Measurements from ENCODE around the gene DIP2C. TPM values are rescaled to one million over a fixed set of nuclear protein-coding genes. Genes with fewer than 3 reads are reported as not detected.

The DIP2C gene
- total RNA-seq, 1 experiment from 2014 or later = 5.3 TPM

DNA sequence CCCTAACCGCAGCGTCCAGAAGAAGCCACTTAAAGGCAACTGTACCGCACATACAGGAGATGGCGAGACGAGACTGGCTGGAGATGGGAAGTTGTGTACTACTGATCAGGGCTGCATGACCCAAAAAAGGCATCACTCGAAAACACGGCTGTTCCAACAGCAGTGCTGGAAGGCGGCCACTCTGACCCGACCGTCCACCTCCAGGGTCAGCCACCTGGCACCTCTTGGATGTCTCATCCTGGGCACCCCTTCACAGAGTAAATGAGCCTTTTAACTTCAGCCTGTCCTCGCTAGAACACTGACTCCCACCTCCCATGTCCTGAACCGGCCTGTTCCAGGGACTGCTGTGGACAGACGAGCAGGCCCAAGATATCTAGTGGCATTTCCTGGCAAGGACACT is 180.7 kb downstream of the DIP2C start:
- no peak for DNase-seq (ENCODE audit: extremely low read depth, low read depth)

DNA sequence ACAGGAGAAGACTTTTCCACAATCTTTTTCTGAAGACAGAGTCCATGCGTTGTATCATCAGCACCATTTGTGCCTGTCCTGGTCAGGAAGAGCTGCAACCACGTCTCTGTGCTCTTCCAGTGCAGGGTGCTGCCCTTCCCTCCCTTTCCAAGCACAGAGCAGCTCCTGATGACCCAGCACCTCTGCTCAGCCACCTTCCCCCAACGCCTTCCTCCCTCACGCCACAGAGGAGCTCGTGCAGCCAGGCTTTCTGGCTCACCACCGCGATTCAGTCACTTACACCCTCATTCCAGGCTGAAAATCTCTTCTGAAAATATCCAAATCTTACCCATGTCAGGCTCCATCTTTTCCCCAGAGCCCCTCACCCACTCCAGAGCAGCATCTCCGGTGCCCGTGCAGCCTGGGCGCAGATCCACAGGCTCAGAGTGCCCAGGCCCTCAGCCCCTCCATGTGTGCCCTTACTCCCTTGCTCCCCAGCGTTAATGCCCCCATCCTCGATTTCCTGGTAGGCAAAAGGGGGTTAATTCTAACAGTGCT is 181.5 kb downstream of the DIP2C start:
- no peak for DNase-seq (ENCODE audit: extremely low read depth, low read depth)

DNA sequence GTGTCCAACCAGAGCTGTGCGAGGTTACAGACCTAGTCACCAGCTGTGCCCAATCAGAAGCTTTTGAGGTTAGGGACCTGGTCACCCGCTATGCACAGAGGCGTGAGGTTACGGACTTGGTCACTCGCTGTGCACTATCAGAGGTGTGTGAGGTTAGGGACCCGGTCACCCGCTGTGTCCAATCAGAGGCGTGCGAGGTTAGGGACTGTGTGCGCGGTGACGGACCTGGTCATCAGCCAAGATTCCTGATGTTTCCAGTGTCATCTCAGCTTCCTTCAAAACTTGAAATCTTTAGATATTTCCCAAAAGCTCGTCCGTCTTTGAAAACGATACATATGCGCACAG is 182.1 kb downstream of the DIP2C start:
- DNase-seq (ENCODE audit: extremely low read depth, low read depth) = no peak

DNA sequence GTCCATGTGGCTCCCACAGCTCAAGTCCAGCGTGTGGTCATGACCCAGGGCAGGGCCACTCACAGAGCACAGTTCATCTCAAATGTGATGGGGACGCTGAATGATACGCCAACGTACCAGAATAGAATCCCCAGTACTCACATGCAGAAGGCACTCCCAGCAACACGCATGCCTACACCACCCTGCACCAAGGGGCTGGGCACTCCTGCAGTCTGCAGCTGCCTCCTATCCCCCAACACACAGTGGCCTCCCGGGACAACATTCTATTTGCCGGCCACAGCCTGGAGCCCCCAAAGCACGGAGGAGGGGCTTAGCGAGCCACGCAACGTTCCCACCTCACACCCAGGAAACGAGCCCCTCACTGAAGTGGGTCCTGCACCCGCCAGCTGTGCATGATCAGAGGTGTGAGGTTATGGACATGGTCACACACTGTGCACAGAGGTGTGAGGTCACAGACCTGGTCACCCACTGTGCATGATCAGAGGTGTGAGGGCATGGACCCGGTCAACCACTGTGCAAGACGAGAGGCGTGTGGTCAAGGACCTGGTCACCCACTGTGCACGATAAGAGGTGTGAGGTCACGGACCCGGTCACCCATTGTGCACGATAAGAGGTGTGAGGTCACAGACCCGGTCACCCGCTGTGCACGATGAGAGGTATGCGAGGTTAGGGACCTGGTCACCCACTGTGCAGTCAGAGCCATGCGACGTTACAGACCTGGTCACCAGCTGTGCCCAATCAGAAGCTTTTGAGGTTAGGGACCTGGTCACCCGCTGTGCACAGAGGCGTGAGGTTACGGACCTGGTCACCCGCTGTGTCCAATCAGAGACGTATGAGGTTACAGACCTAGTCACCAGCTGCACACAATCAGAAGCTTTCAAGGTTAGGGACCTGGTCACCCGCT is 182.8 kb downstream of the DIP2C start:
- no peak for DNase-seq (ENCODE audit: extremely low read depth, low read depth)

DNA sequence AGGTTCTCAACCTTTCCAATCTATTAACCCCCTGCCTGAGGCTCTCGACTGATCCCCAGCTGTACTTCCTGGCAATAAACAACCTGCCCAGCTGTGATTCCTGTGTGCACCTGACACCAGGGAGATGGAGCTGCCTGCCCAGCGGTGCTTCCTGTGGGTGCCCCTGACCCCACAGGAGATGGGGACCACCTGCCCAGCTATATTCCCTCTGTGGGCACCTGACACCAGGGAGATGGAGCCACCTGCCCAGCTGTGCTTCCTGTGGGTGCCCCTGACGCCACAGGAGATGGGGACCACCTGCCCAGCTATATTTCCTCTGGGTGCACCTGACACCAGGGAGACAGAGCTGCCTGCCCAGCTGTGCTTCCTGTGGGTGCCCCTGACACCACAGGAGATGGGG is 184.0 kb downstream of the DIP2C start:
- DNase-seq (ENCODE audit: extremely low read depth, low read depth) = no peak

DNA sequence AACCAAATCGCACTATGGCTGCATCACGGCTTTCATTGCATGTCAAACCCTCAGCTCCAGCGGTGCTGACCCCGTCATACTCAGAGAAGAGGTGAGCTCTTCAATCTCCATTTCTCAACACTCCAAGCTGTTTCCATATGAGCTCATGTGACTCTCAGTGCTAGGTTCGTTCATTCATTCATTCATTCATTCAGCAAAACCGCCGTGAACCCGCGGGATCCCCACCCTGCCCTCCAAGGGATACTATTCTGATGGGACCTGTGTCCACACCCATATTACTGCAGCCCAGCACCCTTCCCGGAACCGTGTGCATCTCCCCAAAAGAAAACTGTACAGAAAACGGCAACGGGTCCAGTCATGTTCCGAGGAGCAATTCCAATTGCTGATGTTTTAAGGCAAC is 184.7 kb downstream of the DIP2C start:
- DNase-seq (ENCODE audit: extremely low read depth, low read depth) = no peak

DNA sequence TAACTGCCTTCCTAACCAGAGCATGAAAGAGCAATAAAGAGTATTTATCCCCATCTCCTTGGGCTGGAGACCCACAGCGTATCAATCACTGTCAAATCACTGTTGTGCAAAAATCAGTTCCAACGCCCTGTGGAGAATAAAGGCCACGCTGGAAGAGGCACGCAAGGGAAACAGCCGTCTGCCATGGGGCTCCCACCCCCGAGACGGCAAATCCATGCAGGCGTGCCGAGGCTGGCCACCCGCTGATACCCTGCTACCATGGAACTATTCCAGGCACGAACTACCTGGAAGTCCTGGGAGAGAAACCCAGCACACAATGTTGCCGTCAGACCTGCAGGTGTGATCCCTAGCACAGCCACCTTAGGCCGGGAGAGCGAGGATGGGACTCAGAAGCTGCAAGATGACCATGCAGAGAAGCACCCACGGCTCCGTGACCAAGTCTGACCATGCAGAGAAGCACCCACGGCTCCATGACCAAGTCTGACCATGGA is 185.3 kb downstream of the DIP2C start:
- DNase-seq (ENCODE audit: extremely low read depth, low read depth) = no peak

DNA sequence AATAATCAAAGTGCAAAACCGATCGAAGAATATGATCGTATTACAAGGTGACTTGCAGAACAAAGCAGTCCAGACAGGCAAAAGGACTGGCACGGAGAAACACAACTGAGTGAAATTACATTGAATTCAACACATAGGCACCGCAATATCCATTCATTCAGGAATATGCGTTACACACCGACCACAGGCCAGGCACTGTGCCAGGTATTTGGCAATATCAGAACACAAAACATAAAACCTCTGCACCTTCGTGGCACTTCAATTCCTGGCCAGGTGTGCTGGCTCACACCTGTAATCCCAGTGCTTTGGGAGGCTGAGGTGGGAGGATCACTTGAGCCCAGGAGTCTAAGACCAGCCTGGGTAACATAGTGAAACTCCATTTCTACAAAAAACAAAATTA is 187.9 kb downstream of the DIP2C start:
- DNase-seq (ENCODE audit: extremely low read depth, low read depth) = no peak

DNA sequence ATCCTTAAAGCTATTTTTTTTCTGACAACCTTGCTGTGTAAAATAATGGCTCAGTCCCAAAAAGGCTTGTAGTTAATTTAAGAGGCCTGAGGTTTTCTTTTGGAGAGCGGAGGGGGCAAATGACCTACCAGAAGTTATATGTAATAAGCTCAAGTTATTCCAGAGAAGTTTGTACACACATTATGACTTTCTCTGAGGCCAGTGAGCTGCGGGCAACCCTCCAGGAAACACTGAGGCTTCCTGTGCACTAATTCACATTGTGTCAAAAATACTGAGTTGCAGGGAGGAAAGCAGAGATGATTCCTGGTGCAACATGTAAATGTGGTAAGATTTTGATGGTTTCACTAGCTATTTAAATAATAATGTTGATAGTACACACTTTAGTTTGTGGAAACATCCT is 188.6 kb downstream of the DIP2C start:
- no peak for DNase-seq (ENCODE audit: extremely low read depth, low read depth)

DNA sequence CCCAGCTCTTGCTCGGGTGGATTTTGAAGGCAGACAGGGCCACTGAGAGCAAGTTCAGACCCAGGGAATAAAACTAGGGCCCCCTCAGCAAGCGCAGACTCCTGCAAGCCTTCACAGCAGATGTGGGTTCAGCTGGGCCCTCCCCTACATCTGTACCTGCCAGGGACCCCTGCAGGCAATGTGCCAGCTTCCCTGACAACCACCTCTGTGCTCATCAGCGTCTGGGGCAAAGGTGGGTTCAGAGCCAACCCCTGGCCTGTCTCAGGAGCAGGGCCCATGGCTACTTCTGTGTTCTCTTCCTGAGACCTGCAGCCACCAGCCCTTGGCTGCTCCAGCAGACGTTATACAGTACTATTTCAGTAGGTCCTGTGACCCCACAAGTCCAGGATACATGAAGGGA is 189.5 kb downstream of the DIP2C start:
- no peak for DNase-seq (ENCODE audit: extremely low read depth, low read depth)

DNA sequence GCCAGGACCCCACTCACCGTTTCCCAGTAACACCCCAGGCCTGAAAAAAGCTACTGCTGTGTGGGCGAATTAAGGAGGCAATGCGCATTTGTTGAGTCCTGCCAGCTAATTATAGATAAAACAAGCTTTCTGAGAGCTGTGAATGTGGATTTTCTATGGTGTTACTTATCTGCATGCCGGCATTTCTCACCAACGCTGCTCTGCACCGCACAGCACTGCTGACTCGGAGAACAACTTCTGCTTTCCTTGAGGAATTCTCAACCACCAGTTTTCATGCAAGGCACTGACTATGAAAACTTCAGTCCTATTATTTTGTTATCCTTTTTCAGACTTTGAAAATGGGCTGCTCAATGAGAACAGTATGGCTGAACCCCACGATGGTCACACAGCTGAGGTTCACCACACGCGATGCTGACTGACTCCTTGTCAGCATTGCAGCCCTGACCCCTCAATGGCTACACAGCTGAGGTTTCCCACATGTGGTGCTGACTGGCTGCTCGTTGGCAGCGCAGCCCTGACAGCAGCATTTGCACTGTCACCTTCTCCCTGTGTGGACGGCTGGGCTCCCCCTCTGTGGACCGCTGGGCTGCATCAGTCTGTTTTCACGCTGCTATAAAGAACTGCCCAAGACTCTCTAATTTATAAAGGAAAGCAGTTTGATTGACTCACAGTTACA is 190.6 kb downstream of the DIP2C start:
- no peak for DNase-seq (ENCODE audit: extremely low read depth, low read depth)

DNA sequence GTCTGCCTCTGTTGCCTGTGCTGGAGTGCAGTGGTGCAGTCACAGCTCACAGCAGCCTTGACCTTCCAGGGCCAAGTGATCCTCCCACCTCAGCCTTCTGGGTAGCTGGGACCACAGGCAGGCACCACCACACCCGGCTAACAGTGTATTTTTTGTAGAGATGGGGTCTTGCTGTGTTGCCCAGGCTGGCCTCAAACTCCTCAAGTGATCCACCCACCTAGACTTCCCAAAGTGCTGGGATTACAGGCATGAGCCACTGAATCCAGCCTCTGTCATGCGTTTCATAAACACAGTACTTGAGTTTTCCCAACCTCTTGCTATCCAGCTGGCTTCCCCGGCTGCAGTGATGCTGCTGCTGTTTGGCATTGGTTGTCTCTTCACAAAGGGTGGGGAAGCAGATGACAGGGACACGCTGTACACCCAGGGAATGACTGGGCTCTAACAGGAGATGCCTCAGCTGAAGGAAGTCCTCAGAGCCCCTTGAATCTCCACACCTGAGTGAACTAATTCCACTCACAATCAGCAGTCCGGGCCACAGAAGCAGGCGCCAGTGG is 191.5 kb downstream of the DIP2C start:
- no peak for DNase-seq (ENCODE audit: extremely low read depth, low read depth)

DNA sequence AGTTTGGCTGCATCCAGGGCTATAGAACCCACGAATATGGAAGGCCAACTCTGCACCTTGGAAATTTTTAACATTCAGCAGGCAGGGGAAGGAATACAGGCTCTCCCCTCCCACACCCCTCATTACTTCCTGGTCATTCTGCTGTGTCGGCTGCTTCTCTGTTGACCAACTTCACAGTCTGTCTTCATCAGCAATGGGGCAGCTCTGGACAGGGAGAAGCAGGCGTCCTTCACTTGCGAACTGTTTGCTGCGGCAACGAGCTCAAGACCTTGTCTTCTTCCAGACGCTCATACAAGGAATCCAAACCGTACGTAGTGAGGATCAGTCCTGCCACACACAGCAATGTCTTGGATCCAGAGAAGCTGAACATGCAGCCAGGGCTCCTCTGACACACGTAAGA is 192.2 kb downstream of the DIP2C start:
- no peak for DNase-seq (ENCODE audit: extremely low read depth, low read depth)

DNA sequence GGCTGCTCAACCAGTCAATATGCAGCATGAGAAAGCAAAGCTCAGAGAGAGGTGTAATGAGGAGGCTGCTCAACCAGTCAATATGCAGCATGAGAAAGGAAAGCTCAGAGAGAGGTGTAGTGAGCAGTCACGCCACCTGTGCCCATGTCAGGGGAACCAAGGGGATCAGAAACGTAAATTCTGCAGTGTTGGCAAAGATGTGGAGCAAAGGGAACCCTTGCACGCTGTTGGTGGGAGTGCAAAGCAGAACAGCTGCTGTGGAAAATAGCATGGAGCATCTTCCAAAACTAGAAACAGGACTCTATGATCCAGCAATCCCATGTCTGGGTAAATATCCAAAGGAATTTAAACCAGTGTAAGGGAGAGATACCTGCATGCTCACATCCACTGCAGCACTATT is 194.9 kb downstream of the DIP2C start:
- DNase-seq (ENCODE audit: extremely low read depth, low read depth) = no peak

DNA sequence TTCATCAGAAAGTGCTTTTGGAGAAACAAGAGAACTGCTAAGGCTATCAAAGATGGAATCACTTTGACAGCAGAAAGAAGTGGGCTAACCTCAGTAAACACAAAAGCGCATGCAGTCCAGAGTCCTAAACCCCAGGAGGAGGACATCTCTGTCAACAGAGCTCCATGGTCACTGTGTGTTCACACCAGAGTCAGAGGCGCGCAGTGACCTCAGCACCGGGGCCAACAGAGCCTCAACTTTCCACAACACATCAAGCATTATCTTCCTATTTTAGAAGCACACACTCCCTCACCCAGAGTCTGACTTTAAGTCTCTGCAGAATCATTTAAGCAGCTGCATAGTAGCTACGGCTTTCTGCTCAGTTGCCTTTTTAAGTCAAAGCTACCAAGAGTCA is 195.3 kb downstream of the DIP2C start:
- DNase-seq (ENCODE audit: extremely low read depth, low read depth) = no peak

DNA sequence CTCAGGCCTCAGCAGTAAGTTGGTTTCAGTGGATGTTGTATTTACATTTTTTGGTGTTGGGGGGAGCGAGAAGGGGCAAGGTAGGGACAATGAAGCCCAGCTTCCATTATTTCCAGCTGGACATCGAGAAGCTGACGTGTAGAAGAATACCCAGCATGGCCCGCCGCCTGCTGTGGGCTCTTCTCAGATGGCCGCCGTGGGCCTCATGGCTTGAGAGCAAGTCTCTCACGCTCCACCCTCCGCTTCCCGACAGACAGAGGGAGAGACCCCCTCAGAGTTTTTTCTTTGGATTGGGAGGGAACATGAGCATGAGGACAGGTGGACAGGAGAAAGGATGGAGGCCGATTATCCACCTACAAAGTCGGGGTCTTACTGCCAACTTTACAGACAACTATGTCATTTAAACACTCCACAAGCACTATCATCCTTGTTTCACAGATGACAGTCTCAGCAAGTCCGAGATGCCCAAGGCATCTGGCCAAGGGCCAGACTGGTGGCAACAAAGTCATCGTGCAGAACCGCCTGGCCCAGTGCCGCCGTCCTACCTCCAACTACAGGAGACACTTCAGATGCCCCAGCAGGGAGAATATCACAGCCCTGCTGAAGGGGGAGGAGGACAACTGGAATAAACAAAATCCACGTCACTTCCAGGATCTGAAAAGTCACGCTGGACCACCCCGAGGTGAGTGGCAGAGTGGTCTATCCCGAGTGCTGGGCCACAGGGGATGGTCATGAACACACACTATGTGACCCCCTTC is 195.9 kb downstream of the DIP2C start:
- DNase-seq (ENCODE audit: extremely low read depth, low read depth) = no peak

DNA sequence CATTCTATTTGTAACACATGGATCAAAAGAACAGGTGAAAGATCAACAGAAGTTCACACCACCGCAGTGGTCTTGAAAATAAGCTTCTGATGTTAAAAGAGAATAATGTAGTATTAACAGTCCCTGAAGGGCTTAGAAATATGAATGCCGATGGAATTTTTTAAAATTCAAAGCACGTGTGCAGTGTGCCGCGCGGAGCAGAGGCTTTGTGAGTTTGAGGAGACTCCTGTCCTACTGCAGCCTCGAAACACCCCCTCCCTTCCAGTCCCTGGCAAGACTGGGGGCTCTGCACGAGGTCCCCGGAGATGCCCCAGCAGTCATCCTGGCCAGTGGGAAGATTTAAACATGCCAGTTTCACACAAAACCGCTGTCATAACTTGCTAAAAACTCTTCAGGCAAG is 196.6 kb downstream of the DIP2C start:
- no peak for DNase-seq (ENCODE audit: extremely low read depth, low read depth)

DNA sequence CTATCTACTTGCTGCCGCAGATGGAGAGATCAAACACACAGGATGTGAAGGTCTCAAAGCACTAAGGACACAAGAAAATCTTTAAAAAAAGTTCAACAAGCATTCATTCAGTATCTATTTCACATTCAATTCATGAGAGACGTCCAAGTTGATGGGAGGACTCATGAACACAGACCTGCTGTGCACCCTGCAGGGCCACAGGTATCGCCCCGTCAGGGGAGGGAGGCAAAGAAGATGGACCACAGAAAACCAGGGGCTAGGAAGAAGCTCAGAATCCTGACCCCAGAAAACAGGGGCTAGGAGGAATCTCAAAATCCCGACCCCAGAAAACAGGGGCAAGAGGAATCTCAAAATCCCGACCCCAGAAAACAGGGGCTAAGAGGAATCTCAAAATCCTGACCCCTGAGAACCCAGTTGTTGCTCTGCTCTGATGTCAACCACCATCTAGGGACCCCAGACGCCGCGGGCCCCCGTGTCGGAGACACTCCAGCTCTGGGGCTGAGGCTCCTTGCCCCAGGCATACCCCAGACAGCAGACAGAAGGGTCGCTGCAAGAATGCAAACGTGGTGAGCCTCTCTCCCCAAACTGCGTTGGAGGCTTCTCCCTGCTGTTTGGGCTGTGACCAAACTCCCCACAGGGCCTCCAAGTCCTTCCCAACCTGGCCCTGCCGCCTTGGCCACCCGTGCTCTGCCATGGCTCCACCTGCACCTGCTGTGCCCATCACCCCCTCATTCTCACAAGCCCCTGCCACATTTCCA is 197.6 kb downstream of the DIP2C start:
- no peak for DNase-seq (ENCODE audit: extremely low read depth, low read depth)

DNA sequence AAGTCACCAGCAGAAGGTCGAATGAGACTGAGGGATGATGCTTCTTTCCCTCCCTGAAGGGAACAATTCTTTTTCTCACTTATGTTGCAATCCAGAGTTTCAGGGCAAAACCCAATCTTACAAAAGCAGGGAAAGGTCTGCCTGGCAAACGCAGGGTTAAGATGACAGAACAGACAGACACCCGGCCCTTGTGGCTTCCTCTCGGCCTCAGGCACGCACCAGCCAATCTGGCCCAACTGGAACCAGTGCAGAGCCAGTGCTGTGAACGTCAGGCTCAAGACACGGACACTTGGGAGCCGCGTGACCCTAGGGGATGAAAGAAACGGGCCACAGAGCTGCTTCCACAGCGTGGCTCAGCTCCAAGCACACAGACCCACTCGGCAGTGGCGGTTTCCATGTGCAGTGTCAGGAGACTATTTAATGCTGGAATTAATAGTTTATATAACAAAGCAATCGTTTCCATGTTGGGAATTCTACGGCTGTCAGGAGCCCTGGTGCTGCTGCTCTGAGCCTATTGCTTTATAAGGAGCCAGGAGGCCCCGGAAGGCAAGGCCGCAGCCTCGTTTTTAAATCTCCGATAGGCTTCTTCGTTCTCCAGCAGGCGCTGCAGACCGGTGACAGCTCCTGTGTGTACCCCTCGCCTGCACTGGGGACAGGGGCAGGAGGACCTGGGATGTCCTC is 198.4 kb downstream of the DIP2C start:
- DNase-seq (ENCODE audit: extremely low read depth, low read depth) = no peak

DNA sequence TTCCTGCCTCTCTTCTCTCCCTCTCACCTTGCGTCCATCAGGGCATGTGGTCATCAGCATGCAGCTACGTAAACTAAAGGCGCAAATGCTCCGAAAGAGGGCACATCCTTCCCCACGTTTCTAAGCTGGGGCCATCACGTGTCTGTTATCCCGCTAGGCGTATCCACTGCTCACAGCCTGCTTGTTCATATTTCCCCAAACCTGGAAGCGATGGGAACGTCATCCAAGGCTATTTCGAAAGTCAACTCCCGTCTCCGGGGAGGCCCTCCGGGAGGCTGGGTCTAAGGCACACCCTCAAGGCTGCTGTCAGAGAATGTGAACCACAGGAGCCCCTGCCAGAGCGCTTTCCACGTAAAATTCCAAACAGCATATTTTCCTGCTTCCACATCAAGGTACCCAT is 199.2 kb downstream of the DIP2C start:
- DNase-seq (ENCODE audit: extremely low read depth, low read depth) = no peak
